ENCODE measurements around the gene IPCEF1.

DNA sequence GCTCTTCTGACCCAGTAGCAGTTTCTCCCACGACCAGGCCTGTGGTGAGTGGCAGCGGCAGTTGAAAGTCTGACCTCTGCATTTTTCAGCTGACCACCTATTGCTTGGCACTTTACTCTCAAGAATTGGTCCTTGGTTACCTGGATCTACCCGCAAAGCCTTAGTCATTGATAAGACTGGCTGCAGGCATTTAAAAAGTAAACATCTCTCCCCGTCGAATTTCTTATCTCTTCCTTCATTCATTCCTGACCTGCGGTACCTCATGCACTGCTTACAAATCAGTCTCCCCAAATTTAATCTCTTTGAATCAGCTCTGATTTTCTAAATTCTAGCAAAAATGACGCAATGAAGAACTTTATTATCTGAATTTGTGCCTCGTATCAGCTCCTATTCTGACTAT, 26.1 kb upstream of the IPCEF1 start:
- TF ChIP-seq POLR2AphosphoS5 (IDR thresholded peaks at IDR 0.05; ENCODE audit: insufficient read depth, low read depth, low read length) = no peak
- TF ChIP-seq, protein P1, sequence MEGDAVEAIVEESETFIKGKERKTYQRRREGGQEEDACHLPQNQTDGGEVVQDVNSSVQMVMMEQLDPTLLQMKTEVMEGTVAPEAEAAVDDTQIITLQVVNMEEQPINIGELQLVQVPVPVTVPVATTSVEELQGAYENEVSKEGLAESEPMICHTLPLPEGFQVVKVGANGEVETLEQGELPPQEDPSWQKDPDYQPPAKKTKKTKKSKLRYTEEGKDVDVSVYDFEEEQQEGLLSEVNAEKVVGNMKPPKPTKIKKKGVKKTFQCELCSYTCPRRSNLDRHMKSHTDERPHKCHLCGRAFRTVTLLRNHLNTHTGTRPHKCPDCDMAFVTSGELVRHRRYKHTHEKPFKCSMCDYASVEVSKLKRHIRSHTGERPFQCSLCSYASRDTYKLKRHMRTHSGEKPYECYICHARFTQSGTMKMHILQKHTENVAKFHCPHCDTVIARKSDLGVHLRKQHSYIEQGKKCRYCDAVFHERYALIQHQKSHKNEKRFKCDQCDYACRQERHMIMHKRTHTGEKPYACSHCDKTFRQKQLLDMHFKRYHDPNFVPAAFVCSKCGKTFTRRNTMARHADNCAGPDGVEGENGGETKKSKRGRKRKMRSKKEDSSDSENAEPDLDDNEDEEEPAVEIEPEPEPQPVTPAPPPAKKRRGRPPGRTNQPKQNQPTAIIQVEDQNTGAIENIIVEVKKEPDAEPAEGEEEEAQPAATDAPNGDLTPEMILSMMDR (IDR thresholded peaks at IDR 0.05; ENCODE audit: extremely low read depth in 1 of 2, insufficient read depth in 1 of 2, low read depth in 1 of 2, low read length in 2 of 2) = no peak
- no peak for TF ChIP-seq POLR2A (IDR thresholded peaks at IDR 0.05; ENCODE audit: low read depth, low read length)
- TF ChIP-seq MYC (IDR thresholded peaks at IDR 0.05; ENCODE audit: low read depth, low read length) = no peak
- TF ChIP-seq, protein P2, sequence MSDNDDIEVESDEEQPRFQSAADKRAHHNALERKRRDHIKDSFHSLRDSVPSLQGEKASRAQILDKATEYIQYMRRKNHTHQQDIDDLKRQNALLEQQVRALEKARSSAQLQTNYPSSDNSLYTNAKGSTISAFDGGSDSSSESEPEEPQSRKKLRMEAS (IDR thresholded peaks at IDR 0.05; ENCODE audit: insufficient read depth, insufficient read length) = no peak
- no peak for TF ChIP-seq GATA2 (IDR thresholded peaks at IDR 0.05; ENCODE audit: insufficient read depth, insufficient read length, low read depth, low read length)
- no peak for TF ChIP-seq EZH2 (IDR thresholded peaks at IDR 0.05; ENCODE audit: borderline replicate concordance, low read depth, low read length, severe bottlenecking)
